Measurements from ENCODE around the gene CTAGE4.
"Not testable (repeated sequence)": the region's sequence is repeated elsewhere in the genome, so short reads cannot be mapped to it uniquely, and the experiment has no call there.

CTAGE4 gene

GRCh38 chr7:144217200-144217599 is 33.9 kb downstream of the CTAGE4 start:
- DNase-seq: not testable (repeated sequence)

- not testable (repeated sequence) for DNase-seq
Measured at GRCh38 chr7:144218581-144218980, 35.3 kb downstream of the CTAGE4 start.

- not testable (repeated sequence) for DNase-seq
Measured at GRCh38 chr7:144219149-144219548, 35.9 kb downstream of the CTAGE4 start.

- not testable (repeated sequence) for DNase-seq
Measured at GRCh38 chr7:144220531-144220930, 37.3 kb downstream of the CTAGE4 start.

GRCh38 chr7:144223675-144224074 is 40.4 kb downstream of the CTAGE4 start:
- DNase-seq: not testable (repeated sequence)

GRCh38 chr7:144226866-144227265 is 43.6 kb downstream of the CTAGE4 start:
- DNase-seq: not testable (repeated sequence)

GRCh38 chr7:144228810-144229209 is 45.5 kb downstream of the CTAGE4 start:
- DNase-seq: not testable (repeated sequence)

GRCh38 chr7:144231027-144231426 is 47.8 kb downstream of the CTAGE4 start:
- DNase-seq: not testable (repeated sequence)

GRCh38 chr7:144233039-144233438 is 49.8 kb downstream of the CTAGE4 start:
- not testable (repeated sequence) for DNase-seq
